A673 (cell line): ENCODE data around the gene PANX2.

Experiments used
- CTCF ChIP-seq: fragments of 300-800, 200-600 bp; sonication (generic); conservative IDR thresholded peaks from 2 replicates; pipeline ENCODE4 v1.5.1; 2017; ENCODE audit warnings: low read depth, mild to moderate bottlenecking, antibody characterized with exemption, low read length, moderate library complexity, mixed read lengths
- EZH2 ChIP-seq: fragments of 200-600 bp; sonication (generic); IDR thresholded peaks from 2 replicates; pipeline ENCODE4 v1.6.1; 2017; ENCODE audit warnings: borderline replicate concordance, low read depth, mild to moderate bottlenecking, mixed read lengths, antibody characterized with exemption, low read length; ENCODE audit not compliant: poor library complexity, severe bottlenecking

GRCh38 chr22:50148166-50148500, 22.4 kb upstream of the PANX2 start:
- TF ChIP-seq CTCF = no peak
- TF ChIP-seq EZH2 = no peak
